HUDEP-2 (cell line): ENCODE measurements around the gene CER1.

Experiments used
- DNase-seq, 76 experiments: peaks; one replicate each; lab custom pipeline; 2025; ENCODE audit not compliant: unreplicated experiment in 76 of 76; lab: John Stamatoyannopoulos, UW

CER1 gene

GRCh38 chr9:14722391-14723035, at the start of gene CER1:
Gene CER1, minus strand, starts transcription at chr9:14722733. Its CDS starts 61 bp downstream, at chr9:14722672.
- DNase-seq, result no peak

- DNase-seq, result no peak
These were observed 48.1 kb upstream of the CER1 start for GRCh38 chr9:14770592-14770991.

GRCh38 chr9:14769230-14769571, 46.7 kb upstream of the CER1 start:
- DNase-seq, result peak in 6 of 76 experiments; percentile 3 to 32 (median 17)

GRCh38 chr9:14768405-14769229, 46.1 kb upstream of the CER1 start:
- DNase-seq, result peak in 23 of 76 experiments; percentile 1 to 54 (median 14)

GRCh38 chr9:14766299-14766698, 43.8 kb upstream of the CER1 start:
- no peak for DNase-seq

- DNase-seq, result no peak
These were observed 39.1 kb upstream of the CER1 start for GRCh38 chr9:14761584-14761983.

- DNase-seq, result no peak
These were observed 37.5 kb upstream of the CER1 start for GRCh38 chr9:14760060-14760459.

GRCh38 chr9:14756291-14756690, 33.8 kb upstream of the CER1 start:
- DNase-seq, result no peak

- DNase-seq, result no peak
These were observed 30.3 kb upstream of the CER1 start for GRCh38 chr9:14752871-14753270.

- DNase-seq, result no peak
These were observed 29.7 kb upstream of the CER1 start for GRCh38 chr9:14752271-14752670.

GRCh38 chr9:14750821-14751220, 28.3 kb upstream of the CER1 start:
- no peak for DNase-seq

GRCh38 chr9:14749741-14750211, 27.2 kb upstream of the CER1 start:
- no peak for DNase-seq

- no peak for DNase-seq
These were observed 25.8 kb upstream of the CER1 start for GRCh38 chr9:14748373-14748772.

GRCh38 chr9:14747111-14747510, 24.6 kb upstream of the CER1 start:
- no peak for DNase-seq

- DNase-seq, result no peak
These were observed 24.1 kb upstream of the CER1 start for GRCh38 chr9:14746626-14747025.

GRCh38 chr9:14744768-14745167, 22.2 kb upstream of the CER1 start:
- DNase-seq, result no peak

GRCh38 chr9:14741369-14741768, 18.8 kb upstream of the CER1 start:
- DNase-seq, result no peak

GRCh38 chr9:14733133-14733532, 10.6 kb upstream of the CER1 start:
- no peak for DNase-seq

GRCh38 chr9:14731294-14731981, 8.9 kb upstream of the CER1 start:
- DNase-seq, result no peak

GRCh38 chr9:14730461-14730898, 7.9 kb upstream of the CER1 start:
- no peak for DNase-seq

GRCh38 chr9:14723301-14723700, 768 bp upstream of the CER1 start:
- no peak for DNase-seq
